Activated CD4-positive, CD25-positive, alpha-beta regulatory T cell treated with anti-CD3 and anti-CD28 coated beads, Interleukin-2, amount 50 U/mL, for 16 hours (primary cell): ENCODE data around the gene DNAH1.

Experiments
- DNase-seq: peaks from one replicate; pipeline ENCODE4 v3.0.0-alpha.2; 2020; ENCODE audit warnings: low read depth, low spot score

The DNAH1 gene

DNA sequence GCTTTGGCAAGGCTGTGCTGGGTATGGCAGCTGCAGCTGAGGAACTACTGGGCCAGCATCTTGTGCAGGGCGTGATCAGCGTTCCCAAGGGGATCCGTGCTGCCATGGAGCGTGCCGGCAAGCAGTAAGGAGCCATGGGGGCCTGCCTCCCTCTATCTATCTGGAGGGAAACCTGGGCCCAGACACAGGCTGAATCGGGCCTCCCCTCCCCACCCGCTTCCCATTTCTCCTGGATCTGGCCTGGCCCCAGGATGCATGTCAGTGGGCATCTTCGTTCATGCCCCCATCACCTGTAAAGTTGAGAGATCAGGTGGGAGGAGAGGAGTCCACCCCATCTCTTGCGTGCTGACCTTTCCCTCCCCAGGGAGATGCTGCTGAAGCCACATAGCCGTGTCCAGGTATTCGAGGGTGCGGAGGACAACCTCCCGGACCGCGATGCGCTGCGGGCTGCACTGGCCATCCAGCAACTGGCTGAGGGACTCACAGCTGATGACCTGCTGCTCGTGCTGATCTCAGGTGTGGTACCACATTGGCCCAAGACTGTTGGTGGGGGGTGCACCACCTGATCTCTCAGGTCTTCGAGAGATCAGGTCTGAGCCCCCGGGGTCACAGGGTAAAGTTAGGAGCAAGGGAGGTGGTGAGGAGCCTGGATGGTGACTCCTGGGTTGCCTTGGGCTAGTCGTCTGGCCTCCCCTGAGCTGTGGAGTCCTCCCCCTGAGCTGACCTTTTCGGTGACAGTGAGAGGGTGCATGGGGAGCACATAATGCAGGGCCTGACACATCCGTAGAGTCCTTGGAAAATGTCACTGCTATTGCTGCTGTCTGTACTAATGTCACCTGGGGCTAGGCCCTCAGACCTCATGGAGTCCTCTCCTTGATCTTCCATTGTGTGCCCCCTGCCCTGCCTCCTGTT is 25.3 kb upstream of the DNAH1 start:
- DNase-seq: no peak

DNA sequence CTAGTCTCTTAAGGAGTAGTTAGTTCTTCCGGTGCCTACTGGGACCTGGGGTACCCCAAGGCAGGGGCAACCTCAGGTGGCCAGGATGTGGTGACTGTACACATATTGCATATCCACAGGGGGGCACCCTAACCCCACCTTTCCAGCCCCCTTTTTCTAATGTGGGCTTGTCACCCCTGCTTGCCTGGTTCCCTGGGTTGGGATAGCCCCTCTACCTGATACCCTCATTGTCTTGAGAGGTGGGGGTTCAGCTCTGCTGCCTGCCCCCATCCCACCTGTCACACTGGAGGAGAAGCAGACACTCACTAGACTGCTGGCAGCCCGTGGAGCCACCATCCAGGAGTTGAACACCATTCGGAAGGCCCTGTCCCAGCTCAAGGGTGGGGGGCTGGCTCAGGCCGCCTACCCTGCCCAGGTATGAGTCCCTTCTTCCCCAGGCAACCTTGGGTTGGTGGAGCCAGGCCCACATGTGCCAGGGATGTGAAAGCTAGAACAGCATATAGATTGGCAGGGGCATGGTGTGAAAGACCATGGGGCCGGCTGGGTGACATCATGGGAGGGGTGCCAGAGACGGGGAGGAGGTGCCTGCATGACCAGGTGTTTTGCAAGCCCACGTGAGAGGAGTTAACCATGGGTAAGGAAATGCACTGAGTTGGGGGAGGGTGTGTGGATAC is 24.5 kb upstream of the DNAH1 start:
- DNase-seq: no peak

DNA sequence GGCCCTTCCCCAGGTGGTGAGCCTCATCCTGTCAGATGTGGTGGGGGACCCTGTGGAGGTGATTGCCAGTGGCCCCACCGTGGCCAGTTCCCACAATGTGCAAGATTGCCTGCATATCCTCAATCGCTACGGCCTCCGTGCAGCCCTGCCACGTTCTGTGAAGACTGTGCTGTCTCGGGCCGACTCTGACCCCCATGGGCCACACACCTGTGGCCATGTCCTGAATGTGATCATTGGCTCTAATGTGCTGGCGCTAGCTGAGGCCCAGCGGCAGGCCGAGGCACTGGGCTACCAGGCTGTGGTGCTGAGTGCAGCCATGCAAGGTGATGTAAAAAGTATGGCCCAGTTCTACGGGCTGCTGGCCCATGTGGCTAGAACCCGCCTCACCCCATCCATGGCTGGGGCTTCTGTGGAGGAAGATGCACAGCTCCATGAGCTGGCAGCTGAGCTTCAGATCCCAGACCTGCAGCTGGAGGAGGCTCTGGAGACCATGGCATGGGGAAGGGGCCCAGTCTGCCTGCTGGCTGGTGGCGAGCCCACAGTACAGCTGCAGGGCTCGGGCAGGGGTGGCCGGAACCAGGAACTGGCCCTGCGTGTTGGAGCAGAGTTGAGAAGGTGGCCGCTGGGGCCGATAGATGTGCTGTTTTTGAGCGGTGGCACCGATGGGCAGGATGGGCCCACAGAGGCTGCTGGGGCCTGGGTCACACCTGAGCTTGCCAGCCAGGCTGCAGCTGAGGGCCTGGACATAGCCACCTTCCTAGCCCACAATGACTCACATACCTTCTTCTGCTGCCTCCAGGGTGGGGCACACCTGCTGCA is 23.7 kb upstream of the DNAH1 start:
- no peak for DNase-seq

DNA sequence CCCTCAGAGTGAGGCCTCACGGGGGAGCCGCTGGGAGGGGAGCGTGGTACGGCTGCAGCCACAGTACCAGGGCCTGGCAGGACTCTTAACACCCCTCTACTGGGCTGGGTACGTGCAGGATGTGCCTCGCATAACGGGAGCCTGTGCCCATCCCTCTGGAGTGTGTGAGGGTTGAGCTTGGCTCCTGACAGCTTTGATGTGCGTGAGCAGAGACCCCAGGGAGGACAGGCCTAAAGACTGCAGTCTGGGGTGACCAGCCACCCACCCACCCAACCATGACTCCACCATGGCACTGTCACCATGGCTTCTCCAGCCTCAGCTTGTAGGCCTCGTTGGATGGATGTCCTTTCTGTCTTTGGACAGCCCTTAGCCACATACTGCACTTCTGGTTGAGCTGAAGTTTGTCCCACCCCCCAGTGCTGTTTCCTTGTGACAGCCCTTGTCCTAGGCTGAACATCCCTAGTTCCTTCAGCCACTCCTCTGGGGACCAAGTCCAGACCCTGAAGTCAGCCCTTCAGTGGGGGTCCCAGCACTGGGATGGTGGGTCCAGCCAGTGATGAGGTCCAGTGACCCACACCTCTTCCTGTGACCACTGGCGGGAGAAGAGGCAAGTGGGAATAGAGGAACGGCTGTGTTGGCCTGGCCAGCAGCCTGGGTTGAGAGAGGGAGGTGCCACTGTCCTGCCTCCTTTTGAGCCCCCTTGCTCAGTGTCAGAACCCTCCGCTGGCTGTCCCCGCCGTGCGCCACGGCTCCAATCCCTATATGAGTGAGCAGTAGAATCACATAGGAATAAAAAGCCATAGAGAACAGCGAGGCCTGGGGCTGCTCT is 22.4 kb upstream of the DNAH1 start:
- DNase-seq: no peak

DNA sequence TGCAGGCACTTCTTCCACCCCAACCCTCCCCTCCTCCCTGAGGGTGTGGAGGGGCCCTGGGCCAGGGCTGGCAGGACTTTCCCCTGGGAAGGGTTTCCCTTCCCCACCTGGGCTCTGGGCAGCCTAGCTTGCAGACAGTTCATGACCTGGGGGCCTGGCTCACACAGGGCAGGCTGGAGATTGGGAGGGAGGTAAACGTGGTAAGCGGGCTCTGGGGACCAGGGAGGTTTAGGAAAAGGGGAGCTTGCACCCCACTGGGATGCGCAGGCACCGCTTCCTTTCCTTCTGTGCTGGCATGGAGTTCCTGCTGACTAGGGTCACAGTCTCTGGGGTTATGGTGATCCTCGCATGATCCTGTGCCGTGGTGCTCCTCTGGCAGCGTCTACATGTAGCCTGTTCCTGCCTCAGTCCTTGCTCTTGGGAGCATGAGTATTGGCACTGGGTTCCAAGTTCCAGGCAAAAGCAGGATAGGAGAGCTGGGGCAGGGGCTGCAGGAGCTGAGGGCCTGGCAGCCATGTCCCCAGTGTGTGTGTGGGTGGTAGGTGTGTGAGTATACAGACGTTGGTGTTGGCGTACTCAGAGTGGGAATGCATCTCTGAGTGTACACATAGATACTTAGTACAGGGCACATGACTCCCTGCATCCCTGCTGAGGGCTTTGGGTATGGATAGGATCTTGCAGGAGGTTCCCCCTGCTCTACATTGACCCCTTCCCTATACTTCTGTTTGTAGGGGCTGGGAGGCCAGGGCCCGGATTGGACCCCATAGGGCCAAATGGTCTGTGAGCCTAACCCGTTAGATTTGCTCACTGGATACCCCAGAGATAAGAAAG is 21.6 kb upstream of the DNAH1 start:
- DNase-seq: no peak

DNA sequence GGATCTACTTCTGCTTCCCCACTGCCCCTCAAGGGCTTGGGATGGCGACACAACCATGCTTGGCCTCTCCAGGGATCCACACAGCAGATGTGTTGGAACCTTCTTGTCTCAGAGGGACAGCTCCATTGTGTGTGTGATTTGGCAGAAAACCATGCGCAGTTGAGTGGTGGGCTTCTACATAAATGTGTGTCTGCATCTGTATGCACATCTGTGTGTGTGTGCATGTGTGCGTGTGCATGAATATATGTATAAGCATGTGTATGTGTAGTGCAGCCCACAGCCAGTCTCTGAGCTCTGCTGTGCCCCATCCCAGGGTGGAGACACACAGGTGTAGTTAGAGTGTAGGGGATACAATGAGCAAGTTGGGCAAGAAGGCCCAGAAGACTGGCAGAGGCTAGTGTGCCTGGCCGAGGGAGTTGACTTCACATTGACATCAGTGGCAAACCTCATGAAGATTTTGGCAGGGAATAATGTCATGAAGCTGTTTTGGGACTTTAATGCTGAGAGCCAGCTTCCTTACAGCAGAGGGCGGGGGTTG is 20.4 kb upstream of the DNAH1 start:
- DNase-seq: no peak

DNA sequence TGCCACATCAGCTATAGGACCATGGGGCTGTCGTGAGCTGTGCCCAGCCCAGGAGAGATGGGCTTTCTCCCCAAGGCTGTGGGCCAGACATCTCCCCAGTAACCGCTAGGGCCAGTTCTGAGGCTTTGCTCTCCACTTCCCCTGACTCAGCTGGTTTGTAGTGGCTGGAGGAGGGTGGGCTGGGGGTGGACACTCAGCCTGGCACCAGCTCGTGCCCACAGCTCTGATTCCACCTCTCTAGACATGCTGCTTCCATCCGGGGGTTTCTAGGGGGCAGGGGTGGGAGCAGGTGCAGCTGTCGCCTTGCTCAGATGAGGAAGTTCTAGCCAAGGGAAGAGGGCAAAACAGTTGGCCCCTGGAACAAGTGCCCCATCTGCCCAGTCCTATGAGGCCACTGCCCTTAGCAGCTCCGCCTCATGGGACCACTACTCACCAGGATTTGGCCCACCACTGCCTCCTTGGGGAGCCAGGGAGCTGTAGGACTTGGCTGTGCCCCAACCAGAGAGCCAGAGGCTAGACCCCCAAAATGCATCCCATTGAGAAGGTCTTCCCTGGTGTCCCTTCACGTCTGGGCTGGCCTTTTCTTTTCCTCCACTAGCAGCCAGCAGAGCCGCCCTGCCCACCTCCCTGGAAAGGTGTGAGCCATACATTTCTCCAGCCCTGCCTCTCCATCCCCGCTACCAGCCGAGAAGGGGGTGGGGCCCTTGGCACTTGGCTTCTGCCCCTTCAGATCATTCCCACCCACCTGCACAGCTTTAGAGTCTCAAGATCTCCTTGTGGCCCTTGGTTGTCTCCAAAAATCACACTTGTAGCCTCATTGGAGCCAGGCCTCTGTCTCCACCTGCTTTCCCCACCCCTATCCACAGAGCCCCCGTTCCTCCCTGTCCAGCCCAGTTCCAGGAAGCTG is 18.6 kb upstream of the DNAH1 start:
- DNase-seq: no peak

DNA sequence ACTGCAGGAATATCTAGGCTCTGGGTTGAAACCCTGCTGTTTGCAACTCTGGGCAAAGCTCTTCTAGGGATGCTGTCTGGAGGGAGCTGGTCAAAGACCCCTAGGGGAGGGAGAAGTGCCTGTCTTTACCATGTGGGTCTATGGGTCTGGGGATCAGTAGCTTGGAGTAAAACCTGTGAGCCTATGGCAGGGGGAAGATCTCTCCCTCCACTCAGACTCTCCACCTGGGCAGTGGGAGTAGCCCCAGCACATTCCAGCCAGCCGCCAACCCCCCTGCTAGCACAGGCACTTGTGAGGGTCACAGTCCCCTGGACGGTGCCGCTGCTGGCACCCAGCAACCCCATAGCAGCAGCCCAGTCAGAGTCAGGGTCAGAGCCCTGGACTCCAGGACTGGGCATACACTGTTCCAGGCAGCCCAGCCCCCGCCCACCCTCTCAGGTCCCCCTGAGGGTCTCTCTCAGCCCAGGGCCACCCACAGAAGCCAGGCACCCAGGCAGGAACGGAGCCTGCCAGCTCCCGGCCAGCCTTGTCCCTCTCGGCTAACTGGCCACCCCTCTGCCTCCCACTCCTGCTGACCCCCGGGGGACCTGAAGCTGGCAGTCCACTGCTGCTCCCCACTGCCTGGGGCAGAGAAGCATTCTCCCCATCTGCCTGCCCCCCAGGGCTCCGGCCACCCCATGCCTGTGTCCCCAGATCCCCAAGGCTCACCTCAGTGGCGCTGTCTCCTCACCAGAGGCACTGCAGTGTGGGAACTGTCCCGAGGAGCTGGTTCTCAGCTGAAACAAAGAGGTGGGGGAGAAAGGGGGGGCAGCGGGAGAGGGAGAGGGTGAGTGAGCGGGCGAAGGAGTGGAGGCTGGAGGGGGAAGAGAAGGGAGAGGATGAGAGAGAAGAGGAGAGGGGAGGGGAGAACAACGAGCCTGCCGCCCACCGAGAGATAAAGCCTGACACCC is 17.7 kb upstream of the DNAH1 start:
- no peak for DNase-seq

DNA sequence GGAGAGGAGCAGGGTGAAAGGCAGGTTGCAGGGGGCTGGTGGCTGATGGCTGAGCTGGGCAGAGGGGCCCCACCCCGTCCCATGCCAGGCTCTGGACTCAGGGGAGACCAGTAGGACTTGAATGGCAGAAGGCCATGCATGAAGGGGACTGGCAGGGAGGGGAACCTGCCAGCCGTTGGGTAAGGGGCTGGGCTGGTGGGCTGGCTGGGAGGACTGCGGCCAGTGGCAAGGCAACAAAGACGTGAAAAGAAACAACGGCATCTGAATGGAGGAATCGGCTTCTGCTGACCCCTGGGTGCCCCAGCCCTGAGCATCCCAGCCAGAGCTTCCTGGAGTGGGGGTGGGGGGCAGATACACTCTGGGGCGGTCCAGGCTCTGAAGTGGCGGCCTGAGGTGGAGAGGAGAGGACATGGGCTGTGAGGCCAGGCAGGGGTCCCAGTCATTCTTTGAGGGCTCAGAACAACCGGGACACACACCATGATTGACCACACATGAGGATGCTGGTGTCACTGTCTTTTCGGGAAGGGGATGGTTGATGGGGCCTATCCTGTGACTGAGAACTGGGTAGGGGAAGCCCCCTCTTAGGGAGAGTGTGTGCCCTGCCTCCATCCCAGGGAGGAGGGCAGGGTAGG is 16.8 kb upstream of the DNAH1 start:
- DNase-seq: no peak

DNA sequence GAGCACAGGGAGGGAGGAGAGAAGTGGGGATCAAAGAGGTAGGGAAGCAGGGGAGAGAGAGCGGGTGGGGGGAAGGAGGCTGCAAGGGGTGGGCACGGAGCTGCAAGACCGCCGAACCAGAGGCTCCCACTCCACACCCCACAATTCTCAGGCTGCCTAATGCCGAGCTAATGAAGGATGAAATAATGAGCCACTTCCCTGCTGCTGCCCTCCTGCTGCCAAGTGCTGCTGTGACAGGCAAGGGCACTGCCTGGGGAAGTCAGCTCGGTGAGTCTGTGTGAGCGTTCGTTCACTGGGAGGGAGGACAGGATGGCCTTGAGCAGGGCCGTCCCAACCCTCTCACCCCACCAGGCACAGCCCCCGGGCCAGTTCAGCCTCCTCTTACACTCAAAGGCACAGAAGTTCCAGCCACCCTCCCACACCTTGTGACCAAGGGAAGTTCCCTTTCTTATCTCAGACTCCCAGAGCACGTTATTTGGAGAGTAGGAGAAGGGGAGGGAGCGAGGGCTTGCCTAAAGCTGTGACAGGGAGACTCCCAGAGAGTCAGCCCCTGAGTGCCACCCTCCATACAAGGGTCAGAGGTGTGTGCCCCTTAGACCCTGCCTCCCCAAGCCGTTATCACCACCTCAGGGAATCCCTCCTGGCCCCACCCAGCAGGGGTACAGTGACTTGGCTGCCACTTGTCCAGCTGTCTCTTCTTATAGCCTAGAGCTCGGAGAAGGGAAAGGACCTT is 16.1 kb upstream of the DNAH1 start:
- no peak for DNase-seq

DNA sequence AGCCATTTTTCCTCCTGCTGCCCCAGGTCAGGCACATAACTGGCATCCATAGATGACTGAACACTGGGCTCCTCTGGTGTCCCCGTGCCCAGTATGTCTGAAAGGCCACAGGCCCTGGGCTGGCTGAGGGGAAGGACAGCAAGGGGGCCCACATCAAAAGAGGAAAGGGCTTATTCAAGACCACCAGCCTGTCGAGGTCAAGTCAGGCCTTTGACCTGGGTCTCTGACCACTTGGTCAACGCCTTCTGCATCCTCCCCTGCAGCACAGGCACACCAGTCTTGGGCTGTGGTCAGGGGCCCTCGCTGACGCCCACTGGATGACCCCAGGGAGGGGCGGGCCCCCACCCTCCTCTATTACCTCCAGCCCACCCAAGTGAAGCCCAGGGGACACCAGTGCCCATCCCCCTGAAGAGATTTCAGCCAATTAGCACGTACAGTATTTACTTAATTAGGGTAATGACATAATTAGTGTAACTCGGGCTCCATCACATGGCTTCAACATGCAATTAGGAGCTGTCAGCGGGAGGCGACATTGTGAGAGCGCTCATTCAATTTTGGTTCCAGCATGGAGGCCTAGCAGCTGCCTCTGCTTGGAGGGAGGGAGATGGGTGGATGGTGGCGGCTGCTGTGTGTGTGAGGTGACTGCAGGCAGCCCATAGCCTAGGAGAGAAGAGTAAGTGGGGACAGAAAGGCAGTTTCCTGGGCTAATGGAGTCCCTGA is 13.5 kb upstream of the DNAH1 start:
- DNase-seq: no peak

DNA sequence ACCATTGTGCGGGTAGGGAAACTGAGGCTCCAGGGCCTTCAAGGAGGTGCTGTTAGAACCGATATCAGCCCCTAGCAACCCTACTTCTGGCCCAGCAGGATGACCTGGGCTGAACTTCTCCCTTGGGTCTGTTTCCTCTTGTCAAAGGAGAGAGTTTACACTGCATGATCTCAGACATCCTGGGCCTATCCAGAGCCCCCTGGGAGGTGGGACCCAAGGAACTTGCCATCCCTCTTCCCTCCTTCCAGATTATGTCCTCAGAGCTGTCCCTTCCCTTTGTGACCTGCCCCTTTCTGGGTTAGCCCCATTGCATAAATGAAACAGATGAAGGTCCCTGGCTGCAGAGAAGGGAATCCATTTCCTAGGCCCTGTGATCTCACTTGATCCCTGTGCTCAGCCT is 12.3 kb upstream of the DNAH1 start:
- DNase-seq: no peak

DNA sequence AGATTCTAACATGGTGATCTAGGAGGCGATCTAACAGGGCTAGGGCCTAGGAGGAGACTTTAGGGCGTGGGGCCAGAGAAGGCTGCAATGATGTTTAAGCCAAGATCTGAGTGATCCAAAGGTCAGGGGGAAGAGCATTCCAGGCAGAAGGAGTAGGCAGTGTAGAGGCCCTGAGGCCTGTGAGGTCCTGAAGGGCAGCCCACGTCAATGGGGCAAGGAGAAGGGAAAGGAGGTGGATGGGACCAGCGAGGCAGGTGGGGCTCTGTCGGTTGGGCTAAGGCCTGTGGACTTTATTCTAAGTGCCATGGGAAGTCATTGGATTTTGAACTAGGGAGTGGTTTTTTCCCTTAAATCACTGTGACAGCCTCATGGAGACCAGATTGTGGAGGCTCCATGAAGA is 10.2 kb upstream of the DNAH1 start:
- no peak for DNase-seq

DNA sequence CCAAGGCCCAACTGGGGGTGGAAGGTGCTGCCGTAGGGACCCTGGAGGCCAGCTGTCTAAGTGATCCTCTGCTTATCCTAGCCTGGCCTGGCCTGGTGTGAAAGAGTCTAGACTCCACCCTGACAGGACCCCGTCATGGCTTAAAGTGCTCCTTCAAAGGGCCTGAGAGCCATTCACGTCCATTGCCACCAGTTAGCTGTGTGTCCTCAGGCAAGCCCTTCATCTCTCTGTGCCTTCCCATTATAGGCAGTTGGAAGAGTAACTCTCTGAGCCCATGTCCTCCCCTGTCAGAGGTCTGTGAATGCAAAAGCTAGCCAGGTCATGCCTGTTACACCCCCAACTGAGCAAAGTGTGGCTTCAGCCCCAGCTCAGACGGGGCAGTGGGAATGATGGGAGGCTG is 9.1 kb upstream of the DNAH1 start:
- DNase-seq: no peak

DNA sequence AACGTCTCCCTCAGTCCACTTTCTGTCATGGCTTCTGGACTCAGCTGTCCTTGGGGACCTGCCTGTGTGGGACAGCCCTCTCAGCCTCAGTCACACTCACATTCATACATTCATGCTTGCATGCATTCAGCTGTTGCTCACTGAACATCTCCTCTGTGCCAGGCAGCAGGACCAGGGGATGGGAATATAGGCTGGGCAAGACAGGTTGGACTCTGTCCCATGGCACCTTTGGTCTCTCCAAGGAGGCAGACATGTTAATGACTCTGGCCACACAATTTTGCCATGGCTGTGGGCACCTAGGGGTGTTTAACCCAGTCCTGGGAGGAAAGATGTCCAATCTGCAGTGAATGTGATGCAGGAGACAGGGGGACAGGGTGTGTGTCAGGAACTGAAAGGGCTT is 7.8 kb upstream of the DNAH1 start:
- DNase-seq: no peak

DNA sequence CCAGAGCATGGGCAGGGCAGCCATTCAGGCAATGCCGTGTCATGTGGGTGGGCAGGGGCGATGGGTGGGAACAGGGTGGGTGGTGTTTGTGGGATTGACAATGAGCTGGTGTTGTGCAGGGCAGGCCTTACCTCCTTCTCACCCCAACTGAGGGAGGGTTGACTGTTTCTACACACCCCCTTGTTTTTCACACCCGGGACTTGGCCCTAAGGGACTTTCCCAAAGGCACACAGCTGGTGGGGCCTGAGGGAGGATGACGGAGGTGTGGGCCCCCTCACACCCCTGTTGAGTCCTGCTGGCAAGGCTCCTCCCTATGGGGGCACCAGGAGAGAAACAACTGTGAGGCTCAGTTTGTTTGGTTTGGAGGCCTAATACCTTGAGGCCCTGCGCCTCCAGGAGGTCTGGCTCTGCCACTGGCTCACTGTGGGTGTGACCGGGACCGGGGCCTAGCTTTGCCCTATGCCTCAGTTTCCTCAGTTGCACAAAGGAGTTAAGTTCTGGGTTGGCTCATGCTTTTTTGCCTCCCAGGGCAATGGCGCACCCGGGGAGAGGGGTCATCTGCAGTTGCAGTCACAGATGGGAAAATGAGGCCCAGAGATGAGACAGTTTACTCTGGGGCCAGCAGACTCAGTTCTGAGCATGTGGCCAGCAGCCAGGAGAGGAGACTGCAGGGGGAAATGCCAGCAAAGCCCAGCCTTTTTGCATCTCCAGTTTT is 5.1 kb upstream of the DNAH1 start:
- DNase-seq: peak; percentile 4
